Stimulated activated CD8-positive, alpha-beta memory T cell treated with anti-CD3 and anti-CD28 coated beads, Interleukin-15, amount 100 ng/mL, for 4 hours (primary cell): ENCODE data around the gene PDZRN3.

ENCODE experiments used
- DNase-seq, 2 donors: peaks; one replicate each; pipeline ENCODE4 v3.0.0-alpha.2; 2020; ENCODE audit warnings: low read depth in 2 of 2

Gene PDZRN3

GRCh38 chr3:73556520-73557372 is 68.0 kb downstream of the PDZRN3 start:
- DNase-seq = no peak

- no peak for DNase-seq
These were observed 69.7 kb downstream of the PDZRN3 start for GRCh38 chr3:73555076-73555475.

- DNase-seq = no peak
These were observed 72.0 kb downstream of the PDZRN3 start for GRCh38 chr3:73552700-73553099.

- no peak for DNase-seq
These were observed 74.7 kb downstream of the PDZRN3 start for GRCh38 chr3:73550032-73550431.

GRCh38 chr3:73549051-73549600 is 75.6 kb downstream of the PDZRN3 start:
- DNase-seq = no peak

GRCh38 chr3:73548436-73548835 is 76.3 kb downstream of the PDZRN3 start:
- no peak for DNase-seq

- DNase-seq = no peak
These were observed 77.1 kb downstream of the PDZRN3 start for GRCh38 chr3:73547427-73548248.

- DNase-seq = no peak
These were observed 77.8 kb downstream of the PDZRN3 start for GRCh38 chr3:73546961-73547360.

GRCh38 chr3:73543412-73543811 is 81.3 kb downstream of the PDZRN3 start:
- no peak for DNase-seq

- no peak for DNase-seq
These were observed 82.6 kb downstream of the PDZRN3 start for GRCh38 chr3:73542136-73542535.

- DNase-seq = no peak
These were observed 83.6 kb downstream of the PDZRN3 start for GRCh38 chr3:73540969-73541740.

GRCh38 chr3:73538486-73538885 is 86.3 kb downstream of the PDZRN3 start:
- no peak for DNase-seq

GRCh38 chr3:73536952-73537351 is 87.8 kb downstream of the PDZRN3 start:
- DNase-seq = no peak

GRCh38 chr3:73536336-73536895 is 88.3 kb downstream of the PDZRN3 start:
- no peak for DNase-seq

- DNase-seq = no peak
These were observed 88.8 kb downstream of the PDZRN3 start for GRCh38 chr3:73535931-73536330.

GRCh38 chr3:73535137-73535536 is 89.6 kb downstream of the PDZRN3 start:
- no peak for DNase-seq

GRCh38 chr3:73530022-73530396 is 94.7 kb downstream of the PDZRN3 start:
- no peak for DNase-seq

GRCh38 chr3:73529308-73530021 is 95.3 kb downstream of the PDZRN3 start:
- DNase-seq = no peak

GRCh38 chr3:73525591-73525990 is 99.2 kb downstream of the PDZRN3 start:
- no peak for DNase-seq

GRCh38 chr3:73523661-73524060 is 101.1 kb downstream of the PDZRN3 start:
- DNase-seq = no peak
